GM10248 (cell line): Measurements from ENCODE around the gene NFE2L3.

ENCODE experiments used
- CTCF ChIA-PET: fragments of 300-600 bp; sonication (Branson Sonifier 250); formaldehyde crosslinking; extraction: SDS; loops from one replicate; lab custom pipeline; 2021; ENCODE audit warnings: antibody characterized with exemption; lab: Yijun Ruan, JAX
- POLR2A ChIA-PET: fragments of 350-650 bp; sonication (Branson Sonifier 250); formaldehyde crosslinking; extraction: SDS; loops from one replicate; lab custom pipeline; 2020; ENCODE audit warnings: antibody characterized with exemption; lab: Yijun Ruan, JAX
- DNase-seq: peaks from one replicate; pipeline ENCODE4 v3.0.0; 2012; ENCODE audit errors: extremely low spot score
- TF ChIP-seq, protein P1 (sequence below): IDR thresholded peaks from 2 replicates; pipeline ENCODE4 v1.5.1; 2012; ENCODE audit warnings: mild to moderate bottlenecking, low read depth; ENCODE audit errors: extremely low read depth, missing control alignments, control extremely low read depth

NFE2L3 gene

DNA sequence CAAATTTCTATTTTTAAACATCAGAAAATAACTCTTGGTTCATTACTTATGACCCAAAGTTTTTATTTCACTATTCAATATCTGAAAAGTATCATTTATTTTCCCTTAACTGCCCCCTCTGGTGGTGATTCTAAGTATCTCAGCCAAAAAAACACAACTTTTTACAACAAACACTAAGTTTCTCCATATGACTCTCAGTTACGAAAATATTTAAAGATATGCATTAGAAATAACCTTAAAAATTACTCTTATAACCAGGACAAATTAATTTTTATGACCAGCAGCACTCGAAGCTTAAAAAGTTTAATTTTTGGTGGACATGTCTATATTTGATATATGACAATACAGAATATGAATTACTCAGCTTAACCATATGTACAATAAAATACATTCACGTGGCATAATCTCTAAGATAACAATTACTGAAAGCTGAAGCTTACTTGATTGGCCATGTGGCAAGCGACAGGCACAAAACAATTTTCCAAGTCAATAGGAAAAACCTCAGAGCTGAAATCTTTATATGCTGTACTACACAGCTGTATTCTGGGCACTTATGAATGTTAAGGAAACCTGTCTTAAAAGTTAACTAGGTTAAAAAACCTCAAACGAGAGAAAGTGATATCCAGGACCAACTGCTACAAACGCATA lies 46.3 kb downstream of the NFE2L3 start:
- no peak for DNase-seq
- POLR2A ChIA-PET, result interaction anchor here (1.1 to 2.8 kb wide), 5 partner anchors 10 to 97 kb away, joined by 3 to 41 read pairs (median 4); partner anchors contain the start of gene NFE2L3
- CTCF ChIA-PET, result interaction anchor here (0.6 to 3.3 kb wide), 16 partner anchors 10 to 304 kb away, joined by 3 to 48 read pairs (median 4); partner anchors contain the start of gene NFE2L3

GRCh38 chr7:26198781-26199169 lies 46.8 kb downstream of the NFE2L3 start:
- CTCF ChIA-PET, result interaction anchor here (0.6 to 3.3 kb wide), 15 partner anchors 10 to 305 kb away, joined by 3 to 48 read pairs (median 4); partner anchors contain the start of gene NFE2L3
- TF ChIP-seq, protein P1, sequence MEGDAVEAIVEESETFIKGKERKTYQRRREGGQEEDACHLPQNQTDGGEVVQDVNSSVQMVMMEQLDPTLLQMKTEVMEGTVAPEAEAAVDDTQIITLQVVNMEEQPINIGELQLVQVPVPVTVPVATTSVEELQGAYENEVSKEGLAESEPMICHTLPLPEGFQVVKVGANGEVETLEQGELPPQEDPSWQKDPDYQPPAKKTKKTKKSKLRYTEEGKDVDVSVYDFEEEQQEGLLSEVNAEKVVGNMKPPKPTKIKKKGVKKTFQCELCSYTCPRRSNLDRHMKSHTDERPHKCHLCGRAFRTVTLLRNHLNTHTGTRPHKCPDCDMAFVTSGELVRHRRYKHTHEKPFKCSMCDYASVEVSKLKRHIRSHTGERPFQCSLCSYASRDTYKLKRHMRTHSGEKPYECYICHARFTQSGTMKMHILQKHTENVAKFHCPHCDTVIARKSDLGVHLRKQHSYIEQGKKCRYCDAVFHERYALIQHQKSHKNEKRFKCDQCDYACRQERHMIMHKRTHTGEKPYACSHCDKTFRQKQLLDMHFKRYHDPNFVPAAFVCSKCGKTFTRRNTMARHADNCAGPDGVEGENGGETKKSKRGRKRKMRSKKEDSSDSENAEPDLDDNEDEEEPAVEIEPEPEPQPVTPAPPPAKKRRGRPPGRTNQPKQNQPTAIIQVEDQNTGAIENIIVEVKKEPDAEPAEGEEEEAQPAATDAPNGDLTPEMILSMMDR, result no peak
- POLR2A ChIA-PET, result interaction anchor here (1.1 to 2.8 kb wide), 2 partner anchors 11 to 98 kb away, joined by 3 to 41 read pairs; no protein-coding TSS in a partner anchor
- DNase-seq, result no peak

More for the DNA sequence above, 46.3 kb downstream of the NFE2L3 start:
- TF ChIP-seq, protein P1, result peak; percentile 60

DNA sequence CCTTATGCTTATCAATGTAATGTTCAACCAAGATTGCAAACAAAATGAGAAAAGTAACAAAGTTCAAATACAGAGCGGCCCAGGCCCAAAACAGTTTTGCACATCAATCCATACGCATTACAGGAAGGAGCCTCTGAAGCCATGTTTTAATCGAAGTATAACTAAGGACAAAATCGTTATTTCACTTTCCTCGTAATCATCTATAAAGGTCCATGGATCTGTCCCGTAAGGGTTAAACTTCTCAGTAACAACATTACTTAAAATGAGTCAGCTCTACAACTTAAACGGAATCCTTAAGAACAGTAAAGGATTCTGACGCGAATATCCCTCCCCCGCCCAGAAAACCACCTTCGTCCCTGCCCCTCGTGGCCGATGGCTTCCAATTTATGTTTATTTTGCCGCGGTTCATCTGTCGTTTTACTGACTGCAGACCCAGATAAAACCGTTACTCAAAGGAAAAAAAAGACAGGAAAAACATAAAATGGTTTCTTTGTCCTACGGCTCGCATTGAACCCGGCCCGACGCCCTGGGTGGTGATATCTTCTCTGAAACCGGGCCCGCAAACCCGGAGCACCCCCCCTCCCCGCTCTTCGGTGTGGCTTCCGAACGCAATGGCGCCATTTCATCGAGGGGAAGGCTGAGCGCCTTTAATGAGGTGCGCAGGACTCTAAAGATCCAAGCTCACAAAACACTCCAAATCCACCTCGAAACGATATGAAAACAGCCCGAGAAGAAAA lies 47.5 kb downstream of the NFE2L3 start:
- TF ChIP-seq, protein P1, result no peak
- no peak for DNase-seq
- POLR2A ChIA-PET, result interaction anchor here (0.6 to 2.8 kb wide), 11 partner anchors 8 to 1489 kb away, joined by 3 to 41 read pairs (median 3); partner anchors contain the start of gene NFE2L3
- CTCF ChIA-PET, result interaction anchor here (0.8 to 3.3 kb wide), 10 partner anchors 8 to 306 kb away, joined by 3 to 48 read pairs (median 6); partner anchors contain the start of gene NFE2L3

DNA sequence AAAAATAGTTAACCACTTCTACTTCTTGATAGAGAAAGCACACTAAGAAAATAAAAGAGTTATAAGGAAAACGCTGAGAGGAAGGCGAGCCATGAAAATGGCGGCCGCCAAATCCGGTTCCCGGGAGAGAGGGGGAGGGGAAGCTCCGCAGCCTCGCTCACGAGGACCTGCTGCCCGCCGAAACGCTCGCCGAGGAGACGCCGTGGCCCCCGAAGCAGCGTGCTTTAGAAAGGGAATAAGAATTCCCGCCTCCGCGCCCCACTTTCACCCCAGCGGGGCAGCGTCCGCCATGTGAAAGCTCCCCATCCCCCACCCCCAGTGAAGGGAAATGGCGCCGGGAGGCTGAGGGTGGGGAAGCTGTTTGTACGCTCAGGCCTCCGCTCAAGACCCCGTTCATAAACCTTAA lies 48.0 kb downstream of the NFE2L3 start:
- DNase-seq, result peak; percentile 43
- TF ChIP-seq, protein P1, result no peak
- ChIA-PET CTCF (interaction anchor here (0.8 to 1.3 kb wide), 2 partner anchors 9 to 11 kb away, joined by 3 to 4 read pairs; no protein-coding TSS in a partner anchor), POLR2A (interaction anchor here (0.6 to 2.5 kb wide), 9 partner anchors 8 to 1488 kb away, joined by 3 to 12 read pairs (median 3); partner anchors contain the start of gene NFE2L3)

DNA sequence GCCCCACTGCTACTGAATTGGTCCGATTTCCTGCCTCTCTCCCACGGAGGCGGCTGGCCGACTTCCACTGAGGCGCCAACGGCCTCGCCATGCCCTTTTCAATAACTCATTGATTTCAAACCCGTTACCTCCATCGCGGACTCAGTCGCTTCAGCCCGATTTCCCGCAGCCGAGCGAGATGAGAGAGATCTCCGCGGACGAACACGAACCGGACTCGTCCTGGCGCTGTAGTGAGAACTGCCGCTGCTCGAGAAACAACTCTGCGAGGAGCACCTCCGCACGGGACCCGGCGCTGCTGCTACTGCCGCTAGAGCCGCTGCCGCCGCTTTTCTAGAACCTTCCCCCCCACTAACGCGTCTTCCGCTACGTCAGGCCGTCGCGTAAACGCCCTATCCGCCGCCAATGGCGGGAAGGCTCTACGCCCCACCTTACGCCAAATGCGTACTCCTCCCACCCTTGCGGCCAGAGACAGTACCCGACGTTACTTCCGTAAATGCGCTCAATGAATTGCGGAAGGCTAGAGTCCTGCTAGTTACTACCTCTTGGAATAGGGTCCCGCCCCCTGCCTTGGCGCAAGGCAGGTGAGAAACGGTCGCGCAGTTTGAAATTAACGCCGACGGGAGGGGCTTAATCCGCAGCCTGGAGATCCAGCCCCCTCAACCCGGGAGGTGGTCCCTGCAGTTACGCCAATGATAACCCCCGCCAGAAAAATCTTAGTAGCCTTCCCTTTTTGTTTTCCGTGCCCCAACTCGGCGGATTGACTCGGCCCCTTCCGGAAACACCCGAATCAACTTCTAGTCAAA lies 48.6 kb downstream of the NFE2L3 start, which contains the start of gene HNRNPA2B1:
Gene HNRNPA2B1 (minus strand): TSS at position 303 of the 803 bp plus-strand sequence. CDS start 169 bp downstream, at position 134.
- DNase-seq, result peak; percentile 80
- TF ChIP-seq, protein P1, result no peak
- POLR2A ChIA-PET, result interaction anchor here (0.6 to 2.5 kb wide), 11 partner anchors 9 to 1488 kb away, joined by 3 to 12 read pairs (median 3); partner anchors contain the start of gene NFE2L3
- CTCF ChIA-PET, result interaction anchor here (0.8 to 1.3 kb wide), 2 partner anchors 9 to 12 kb away, joined by 3 to 4 read pairs; no protein-coding TSS in a partner anchor
